PC-3 (cell line): ENCODE results near the gene CNTFR. TPM values are rescaled to one million over a fixed set of nuclear protein-coding genes. Genes with fewer than 3 reads are reported as not detected.

Experiments used
- ATAC-seq: fragments of 200-7000 bp; cut with Tn5 transposase; 2 replicates; pipeline ENCODE4 v1.9.1; 2020; ENCODE audit warnings: mild to moderate bottlenecking, moderate library complexity
- BruUV-seq: library from RNA; stranded (reverse); fragments of 400-500 nt; replicated peaks from 2 replicates; lab custom pipeline; 2021; lab: Mats Ljungman, UMichigan
- CTCF ChIA-PET: fragments of 300-600 bp; sonication (Branson Sonifier 250); formaldehyde crosslinking; loops from one replicate; lab custom pipeline; 2022; ENCODE audit warnings: antibody characterized with exemption; lab: Charles Lee
- POLR2A ChIA-PET: fragments of 300-600 bp; sonication (Branson Sonifier 250); formaldehyde crosslinking; loops from one replicate; lab custom pipeline; 2022; ENCODE audit warnings: antibody characterized with exemption; ENCODE audit not compliant: unreplicated experiment; lab: Charles Lee
- DNase-seq: peaks from one replicate; pipeline ENCODE4 v3.0.0-alpha.2; 2015
- H2AFZ ChIP-seq: fragments of 300-600 bp; sonication (generic); 2 replicates; pipeline ENCODE4 v1.6.0; 2016; ENCODE audit warnings: antibody characterized with exemption, low read length
- H3F3A ChIP-seq: fragments of 300-600 bp; sonication (generic); one replicate; pipeline ENCODE4 v1.6.0; 2017; ENCODE audit warnings: antibody characterized with exemption, low read length, control low read depth, mild to moderate bottlenecking; ENCODE audit not compliant: unreplicated experiment
- H3K27ac ChIP-seq: fragments of 300-600 bp; sonication (generic); 2 replicates; pipeline ENCODE4 v1.5.1; 2016; ENCODE audit warnings: mild to moderate bottlenecking, low read length
- H3K27me3 ChIP-seq: fragments of 300-600 bp; sonication (generic); 2 replicates; pipeline ENCODE4 v1.6.1; 2016; ENCODE audit warnings: low read length, mixed read lengths
- H3K36me3 ChIP-seq: fragments of 300-600 bp; sonication (generic); 2 replicates; pipeline ENCODE4 v1.6.1; 2016; ENCODE audit warnings: low read depth, mixed run types, low read length, mixed read lengths
- H3K4me1 ChIP-seq: fragments of 300-600 bp; sonication (generic); 2 replicates; pipeline ENCODE4 v1.5.1; 2016; ENCODE audit warnings: low read length; ENCODE audit not compliant: insufficient read depth
- H3K4me2 ChIP-seq: fragments of 300-600 bp; sonication (generic); 2 replicates; pipeline ENCODE4 v1.6.0; 2016; ENCODE audit warnings: low read length
- H3K4me3 ChIP-seq: fragments of 300-600 bp; sonication (generic); 2 replicates; pipeline ENCODE4 v1.5.1; 2016; ENCODE audit warnings: mild to moderate bottlenecking, low read length, mixed read lengths
- H3K79me2 ChIP-seq: fragments of 300-600 bp; sonication (generic); 2 replicates; pipeline ENCODE4 v1.6.1; 2017; ENCODE audit warnings: low read length, mixed read lengths
- H3K9ac ChIP-seq: fragments of 300-600 bp; sonication (generic); 2 replicates; pipeline ENCODE4 v1.6.0; 2016; ENCODE audit warnings: mild to moderate bottlenecking, low read length
- H3K9me2 ChIP-seq: fragments of 300-600 bp; sonication (generic); replicated peaks from 2 replicates; pipeline ENCODE4 v1.6.1; 2016; ENCODE audit warnings: mixed run types, low read length, mixed read lengths
- H3K9me3 ChIP-seq: fragments of 300-600 bp; sonication (generic); 2 replicates; pipeline ENCODE4 v1.6.1; 2016; ENCODE audit warnings: low read length, mixed read lengths
- H4K20me1 ChIP-seq: fragments of 300-600 bp; sonication (generic); 2 replicates; pipeline ENCODE4 v1.6.1; 2016; ENCODE audit warnings: low read length, mixed read lengths
- CTCF ChIP-seq: fragments of 300-600 bp; sonication (generic); conservative IDR thresholded peaks from 2 replicates; pipeline ENCODE4 v1.5.1; 2017; ENCODE audit warnings: antibody characterized with exemption, low read depth, mild to moderate bottlenecking, low read length
- EZH2 ChIP-seq: fragments of 300-600 bp; sonication (generic); IDR thresholded peaks from one replicate; pipeline ENCODE4 v1.6.1; 2017; ENCODE audit warnings: antibody characterized with exemption, mild to moderate bottlenecking, low read length; ENCODE audit not compliant: unreplicated experiment
- EZH2phosphoT487 ChIP-seq: fragments of 300-600 bp; sonication (generic); IDR thresholded peaks from 2 replicates; pipeline ENCODE4 v1.6.1; 2018; ENCODE audit warnings: mild to moderate bottlenecking, antibody characterized with exemption, low read length, borderline replicate concordance
- intact Hi-C: fragments of 100-400 bp; cut with micrococcal nuclease; formaldehyde crosslinking; loops from 2 replicates; pipeline ENCODE4 v1.9.0; 2023
- total RNA-seq: library from RNA; depleted of rRNA; stranded (reverse); fragments of >200 nt; gene quantifications from 2 replicates; pipeline ENCODE4 v1.2.3, GENCODE V29; 2014

CNTFR gene
- total RNA-seq, 1 experiment from 2014 or later: not detected

GRCh38 chr9:34588671-34589635, 571 bp downstream of the CNTFR start:
- Histone ChIP-seq H3K36me3 (no peaks in the 10 kb centered on the region), H3K4me2 (no peak overlapping the region), H3K27me3 (peaks cover 55% of the 10 kb centered on the region), H3K79me2 (no peaks in the 10 kb centered on the region), H3K4me3 (no peak overlapping the region), H3K9me3 (no peaks in the 10 kb centered on the region), H3K27ac (no peak overlapping the region), H3K9ac (no peak overlapping the region), H3F3A (no peaks in the 10 kb centered on the region), H4K20me1 (no peaks in the 10 kb centered on the region), H2AFZ (no peak overlapping the region), H3K9me2 (no peaks in the 10 kb centered on the region), H3K4me1 (no peaks in the 10 kb centered on the region)
- intact Hi-C loops: no loop called here
- CTCF ChIA-PET: no interaction called here
- POLR2A ChIA-PET: no interaction called here
- ATAC-seq (no peak), DNase-seq (no peak)
- no peak for TF ChIP-seq EZH2phosphoT487
- no peak for TF ChIP-seq CTCF
- TF ChIP-seq EZH2: no peak
- no TSS peak for BruUV-seq

- intact Hi-C loops: no loop called here
- H4K20me1 ChIP-seq: no peaks in the 10 kb centered on the region
- no peaks in the 10 kb centered on the region for H3F3A ChIP-seq
- no TSS peak for BruUV-seq
- no peak overlapping the region for H2AFZ ChIP-seq
- DNase-seq (no peak), ATAC-seq (no peak)
- H3K27ac ChIP-seq: no peak overlapping the region
- ChIA-PET CTCF (interaction anchor here (1.1 kb wide), 1 partner anchor 184 kb away, joined by 4 read pairs; no protein-coding TSS in a partner anchor), POLR2A (no interaction called here)
- no peak overlapping the region for H3K4me3 ChIP-seq
- H3K9me3 ChIP-seq: no peaks in the 10 kb centered on the region
- peaks cover 45% of the 10 kb centered on the region for H3K27me3 ChIP-seq
- no peaks in the 10 kb centered on the region for H3K9me2 ChIP-seq
- TF ChIP-seq EZH2phosphoT487 (no peak), CTCF (no peak), EZH2 (no peak)
- H3K36me3 ChIP-seq: no peaks in the 10 kb centered on the region
- no peaks in the 10 kb centered on the region for H3K79me2 ChIP-seq
- no peak overlapping the region for H3K4me2 ChIP-seq
- no peaks in the 10 kb centered on the region for H3K4me1 ChIP-seq
- H3K9ac ChIP-seq: no peak overlapping the region
These were observed 2.3 kb downstream of the CNTFR start for GRCh38 chr9:34587271-34587670.
